ENCODE data around the gene ADARB1.

Gene ADARB1

GRCh38 chr21:45265721-45266517, 191.5 kb downstream of the ADARB1 start:
- H3K27ac ChIP-seq, result no peak overlapping the region
- no peak for TF ChIP-seq ZFX (IDR thresholded peaks at IDR 0.05)
- TF ChIP-seq, protein P1, sequence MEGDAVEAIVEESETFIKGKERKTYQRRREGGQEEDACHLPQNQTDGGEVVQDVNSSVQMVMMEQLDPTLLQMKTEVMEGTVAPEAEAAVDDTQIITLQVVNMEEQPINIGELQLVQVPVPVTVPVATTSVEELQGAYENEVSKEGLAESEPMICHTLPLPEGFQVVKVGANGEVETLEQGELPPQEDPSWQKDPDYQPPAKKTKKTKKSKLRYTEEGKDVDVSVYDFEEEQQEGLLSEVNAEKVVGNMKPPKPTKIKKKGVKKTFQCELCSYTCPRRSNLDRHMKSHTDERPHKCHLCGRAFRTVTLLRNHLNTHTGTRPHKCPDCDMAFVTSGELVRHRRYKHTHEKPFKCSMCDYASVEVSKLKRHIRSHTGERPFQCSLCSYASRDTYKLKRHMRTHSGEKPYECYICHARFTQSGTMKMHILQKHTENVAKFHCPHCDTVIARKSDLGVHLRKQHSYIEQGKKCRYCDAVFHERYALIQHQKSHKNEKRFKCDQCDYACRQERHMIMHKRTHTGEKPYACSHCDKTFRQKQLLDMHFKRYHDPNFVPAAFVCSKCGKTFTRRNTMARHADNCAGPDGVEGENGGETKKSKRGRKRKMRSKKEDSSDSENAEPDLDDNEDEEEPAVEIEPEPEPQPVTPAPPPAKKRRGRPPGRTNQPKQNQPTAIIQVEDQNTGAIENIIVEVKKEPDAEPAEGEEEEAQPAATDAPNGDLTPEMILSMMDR (conservative IDR thresholded peaks at IDR 0.05), result no peak

- no peak overlapping the region for H3K27ac ChIP-seq
- no peak for TF ChIP-seq ZFX (IDR thresholded peaks at IDR 0.05)
- TF ChIP-seq, protein P1 (conservative IDR thresholded peaks at IDR 0.05), result no peak
Measured at GRCh38 chr21:45266518-45267389, 192.4 kb downstream of the ADARB1 start.

- H3K27ac ChIP-seq, result no peak overlapping the region
- no peak for TF ChIP-seq ZFX (IDR thresholded peaks at IDR 0.05)
- TF ChIP-seq, protein P1 (conservative IDR thresholded peaks at IDR 0.05), result no peak
Measured at GRCh38 chr21:45267390-45267760, 193.0 kb downstream of the ADARB1 start.

DNA sequence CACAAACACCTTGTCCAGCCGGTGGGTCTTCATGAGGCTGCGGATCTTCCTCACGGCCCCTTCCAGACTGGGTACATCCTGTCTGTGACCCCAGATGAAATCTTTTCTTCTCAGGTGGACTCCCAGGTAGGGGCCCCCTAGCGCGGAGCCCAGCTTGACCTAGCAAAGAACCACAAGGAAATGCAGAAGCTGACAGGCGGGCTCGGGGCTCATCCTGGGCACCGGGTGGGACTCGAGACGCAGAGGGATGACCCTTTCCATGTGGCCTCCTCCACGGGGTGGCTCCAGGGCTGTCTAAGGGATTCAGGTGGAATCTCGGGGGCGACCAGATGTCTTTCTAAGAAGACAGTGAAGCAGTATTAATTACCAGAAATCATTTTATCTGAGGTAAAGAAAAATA, 195.5 kb downstream of the ADARB1 start:
- TF ChIP-seq ZFX (IDR thresholded peaks at IDR 0.05), result no peak
- TF ChIP-seq, protein P1 (conservative IDR thresholded peaks at IDR 0.05), result no peak
- H3K27ac ChIP-seq, result no peak overlapping the region

DNA sequence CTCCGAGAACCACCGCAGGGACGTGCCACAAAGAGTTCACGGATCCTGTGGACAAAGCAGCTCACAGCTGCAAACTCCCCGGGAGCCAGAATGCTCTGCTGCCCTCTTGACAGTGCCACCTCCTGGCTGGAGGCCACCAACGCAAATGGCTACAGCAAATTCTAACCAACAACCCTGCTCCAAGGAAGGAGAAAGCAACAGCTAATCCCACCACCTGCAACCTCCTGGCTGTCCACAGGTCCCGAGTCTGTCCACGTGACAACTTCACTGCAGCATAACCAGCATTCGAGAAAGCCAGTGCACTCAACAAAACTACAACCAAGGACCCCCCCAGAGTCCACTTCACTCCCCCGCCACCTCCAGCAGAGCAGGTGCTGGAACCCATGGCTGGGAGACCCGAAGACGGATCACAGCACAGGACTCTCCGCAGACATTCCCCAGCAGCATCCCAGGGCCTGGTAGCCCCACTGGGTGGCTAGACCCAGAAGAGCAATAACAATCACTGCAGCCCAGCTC, 196.0 kb downstream of the ADARB1 start:
- H3K27ac ChIP-seq, result no peak overlapping the region
- TF ChIP-seq ZFX (IDR thresholded peaks at IDR 0.05), result no peak
- TF ChIP-seq, protein P1 (conservative IDR thresholded peaks at IDR 0.05), result no peak; the same call in 1 of the 2 replicates

All from C4-2B (cell line).